SU-DHL-6 (cell line): Measurements from ENCODE around the gene TTC38.

Experiments used
- H2AFZ ChIP-seq: fragments of 200-600 bp; sonication (generic); 2 replicates; pipeline ENCODE4 v1.6.1; 2014; ENCODE audit warnings: low read depth, mild to moderate bottlenecking, moderate library complexity, mixed read lengths, antibody characterized with exemption, low read length; ENCODE audit not compliant: severe bottlenecking
- H3F3A ChIP-seq: fragments of 200-600 bp; shearing (Covaris generic); 2 replicates; pipeline ENCODE4 v1.6.0; 2016; ENCODE audit warnings: antibody characterized with exemption, mild to moderate bottlenecking; ENCODE audit not compliant: insufficient read depth
- H3K27ac ChIP-seq: fragments of 200-600 bp; sonication (generic); 2 replicates; pipeline ENCODE4 v1.5.1; 2016; ENCODE audit warnings: low read depth, mild to moderate bottlenecking, low read length, moderate library complexity, mixed read lengths
- H3K27me3 ChIP-seq: fragments of 200-600 bp; sonication (generic), shearing (Covaris generic); 2 replicates; pipeline ENCODE4 v1.6.0; 2014; ENCODE audit warnings: mild to moderate bottlenecking, low read length
- H3K36me3 ChIP-seq: fragments of 200-600 bp; sonication (generic); 2 replicates; pipeline ENCODE4 v1.6.1; 2014; ENCODE audit warnings: mild to moderate bottlenecking, low read length, mixed read lengths
- H3K4me2 ChIP-seq: fragments of 300-600, 200-600 bp; shearing (Covaris generic), sonication (generic); 2 replicates; pipeline ENCODE4 v1.6.0; 2014; ENCODE audit warnings: low read length, low read depth, mild to moderate bottlenecking; ENCODE audit not compliant: poor library complexity, severe bottlenecking
- H3K4me3 ChIP-seq: fragments of 200-600 bp; sonication (generic); 2 replicates; pipeline ENCODE4 v1.5.1; 2014; ENCODE audit warnings: antibody characterized with exemption, low read length, mild to moderate bottlenecking, mixed read lengths; ENCODE audit not compliant: insufficient read depth, poor library complexity, severe bottlenecking
- H3K79me2 ChIP-seq: fragments of 200-600 bp; sonication (generic); 2 replicates; pipeline ENCODE4 v1.6.1; 2014; ENCODE audit warnings: mild to moderate bottlenecking, low read length, moderate library complexity; ENCODE audit not compliant: insufficient read depth
- H3K9ac ChIP-seq: fragments of 200-600 bp; sonication (generic); 2 replicates; pipeline ENCODE4 v1.7.0; 2014; ENCODE audit warnings: mild to moderate bottlenecking, low read length
- H3K9me2 ChIP-seq: fragments of 200-600 bp; sonication (generic); replicated peaks from 2 replicates; pipeline ENCODE4 v1.6.1; 2014; ENCODE audit warnings: low read length; ENCODE audit not compliant: insufficient read depth
- H3K9me3 ChIP-seq: fragments of 200-600 bp; sonication (generic); 2 replicates; pipeline ENCODE4 v1.6.1; 2014; ENCODE audit warnings: low read length, mixed read lengths; ENCODE audit not compliant: insufficient read depth
- H4K20me1 ChIP-seq: fragments of 200-600 bp; sonication (generic); 2 replicates; pipeline ENCODE4 v1.6.1; 2014; ENCODE audit warnings: low read depth, mild to moderate bottlenecking, antibody characterized with exemption, low read length, moderate library complexity, mixed read lengths
- EZH2phosphoT487 ChIP-seq: fragments of 200-600 bp; sonication (generic), shearing (Covaris generic); conservative IDR thresholded peaks from 2 replicates; pipeline ENCODE4 v1.6.1; 2018; ENCODE audit warnings: mild to moderate bottlenecking, antibody characterized with exemption, low read length, moderate library complexity, mixed read lengths
- TF ChIP-seq, protein P1 (sequence below): fragments of 200-600 bp; sonication (generic); IDR thresholded peaks from one replicate; pipeline ENCODE4 v1.5.1; 2017; ENCODE audit warnings: antibody characterized with exemption, mild to moderate bottlenecking, low read length, moderate library complexity; ENCODE audit not compliant: insufficient read depth, poor library complexity, severe bottlenecking

TTC38 gene

DNA sequence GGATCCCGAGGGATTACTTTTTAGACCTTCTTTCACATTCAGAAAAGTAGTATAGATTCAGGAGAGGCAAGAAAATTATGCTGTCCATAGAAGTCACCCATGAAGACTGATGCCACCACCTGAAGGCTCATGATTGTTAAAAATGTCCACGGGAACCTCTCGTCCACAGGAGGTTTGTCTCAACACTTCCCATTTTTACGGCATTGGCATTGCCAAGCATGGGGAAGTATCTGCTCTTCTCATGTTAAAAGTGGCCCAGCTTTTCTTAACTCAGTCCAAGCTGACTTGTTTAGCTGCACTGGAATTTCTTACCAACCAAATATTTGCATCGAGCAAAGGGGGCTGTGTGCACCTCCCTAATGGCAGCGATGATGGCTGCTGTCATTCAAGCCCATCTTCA lies 27.3 kb upstream of the TTC38 start:
- no peak overlapping the region for H2AFZ ChIP-seq
- no peak for TF ChIP-seq EZH2phosphoT487
- TF ChIP-seq, protein P1, sequence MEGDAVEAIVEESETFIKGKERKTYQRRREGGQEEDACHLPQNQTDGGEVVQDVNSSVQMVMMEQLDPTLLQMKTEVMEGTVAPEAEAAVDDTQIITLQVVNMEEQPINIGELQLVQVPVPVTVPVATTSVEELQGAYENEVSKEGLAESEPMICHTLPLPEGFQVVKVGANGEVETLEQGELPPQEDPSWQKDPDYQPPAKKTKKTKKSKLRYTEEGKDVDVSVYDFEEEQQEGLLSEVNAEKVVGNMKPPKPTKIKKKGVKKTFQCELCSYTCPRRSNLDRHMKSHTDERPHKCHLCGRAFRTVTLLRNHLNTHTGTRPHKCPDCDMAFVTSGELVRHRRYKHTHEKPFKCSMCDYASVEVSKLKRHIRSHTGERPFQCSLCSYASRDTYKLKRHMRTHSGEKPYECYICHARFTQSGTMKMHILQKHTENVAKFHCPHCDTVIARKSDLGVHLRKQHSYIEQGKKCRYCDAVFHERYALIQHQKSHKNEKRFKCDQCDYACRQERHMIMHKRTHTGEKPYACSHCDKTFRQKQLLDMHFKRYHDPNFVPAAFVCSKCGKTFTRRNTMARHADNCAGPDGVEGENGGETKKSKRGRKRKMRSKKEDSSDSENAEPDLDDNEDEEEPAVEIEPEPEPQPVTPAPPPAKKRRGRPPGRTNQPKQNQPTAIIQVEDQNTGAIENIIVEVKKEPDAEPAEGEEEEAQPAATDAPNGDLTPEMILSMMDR: no peak
- no peaks in the 10 kb centered on the region for H3K9me3 ChIP-seq
- no peaks in the 10 kb centered on the region for H3K36me3 ChIP-seq
- H4K20me1 ChIP-seq: no peaks in the 10 kb centered on the region
- H3K27ac ChIP-seq: no peak overlapping the region
- H3F3A ChIP-seq: no peaks in the 10 kb centered on the region
- no peak overlapping the region for H3K9ac ChIP-seq
- H3K79me2 ChIP-seq: no peaks in the 10 kb centered on the region
- no peak overlapping the region for H3K4me2 ChIP-seq
- no peaks in the 10 kb centered on the region for H3K27me3 ChIP-seq
- no peaks in the 10 kb centered on the region for H3K9me2 ChIP-seq
- no peak overlapping the region for H3K4me3 ChIP-seq

DNA sequence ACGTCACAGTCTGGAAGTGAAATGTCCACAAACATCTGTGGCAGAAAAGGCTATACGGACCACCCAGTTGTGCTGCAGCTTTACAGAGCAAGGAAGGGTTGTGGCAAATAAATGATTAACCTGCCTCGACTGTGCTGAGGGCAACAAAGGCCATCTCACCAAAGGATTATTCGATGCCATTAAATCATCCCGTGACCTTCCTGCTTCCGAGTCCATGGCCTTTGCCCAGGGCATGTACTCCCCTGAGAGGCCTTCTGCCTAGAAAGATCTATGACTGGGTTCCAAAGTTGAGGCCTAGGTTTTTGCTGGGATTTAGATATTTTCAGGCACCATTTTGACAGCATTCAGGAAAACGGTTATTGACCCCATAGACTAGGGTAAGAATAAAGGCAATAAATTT lies 26.9 kb upstream of the TTC38 start:
- no peak for TF ChIP-seq EZH2phosphoT487
- TF ChIP-seq, protein P1: no peak
- H3F3A ChIP-seq: no peaks in the 10 kb centered on the region
- H3K27ac ChIP-seq: no peak overlapping the region
- H3K36me3 ChIP-seq: no peaks in the 10 kb centered on the region
- no peak overlapping the region for H2AFZ ChIP-seq
- no peak overlapping the region for H3K4me3 ChIP-seq
- H3K4me2 ChIP-seq: no peak overlapping the region
- H4K20me1 ChIP-seq: no peaks in the 10 kb centered on the region
- no peaks in the 10 kb centered on the region for H3K27me3 ChIP-seq
- H3K9me3 ChIP-seq: no peaks in the 10 kb centered on the region
- no peaks in the 10 kb centered on the region for H3K79me2 ChIP-seq
- no peaks in the 10 kb centered on the region for H3K9me2 ChIP-seq
- no peak overlapping the region for H3K9ac ChIP-seq

DNA sequence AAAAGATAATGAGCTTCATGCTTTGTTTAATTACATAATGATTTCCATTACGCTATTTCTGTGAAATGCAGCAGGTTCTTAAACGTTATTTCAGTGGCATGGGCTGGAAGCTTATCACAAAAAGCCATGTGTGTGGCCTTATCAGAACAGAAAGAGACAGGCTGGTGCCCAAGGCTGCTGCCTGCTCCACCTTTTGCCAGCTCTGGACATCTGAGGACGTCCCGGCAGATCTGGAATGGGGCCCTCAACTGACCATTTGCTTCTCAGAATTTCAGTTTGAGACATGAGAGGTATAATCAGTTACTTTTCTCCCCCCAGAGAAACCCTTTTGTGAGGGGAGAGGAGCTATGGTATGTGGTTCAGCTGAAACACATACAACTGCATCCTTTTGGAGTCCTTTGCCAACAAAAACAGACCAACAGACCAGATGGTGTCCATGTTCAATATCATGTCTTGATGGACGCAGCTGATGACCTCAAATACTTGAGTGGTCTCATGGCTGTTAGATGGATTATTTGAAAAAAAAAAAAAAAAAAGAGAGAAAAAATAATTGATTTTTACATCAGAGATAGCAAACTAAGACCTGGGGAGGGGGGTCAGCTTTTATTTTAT lies 26.3 kb upstream of the TTC38 start:
- H3F3A ChIP-seq: no peaks in the 10 kb centered on the region
- H4K20me1 ChIP-seq: no peaks in the 10 kb centered on the region
- no peak overlapping the region for H3K4me2 ChIP-seq
- H3K27ac ChIP-seq: no peak overlapping the region
- no peak overlapping the region for H3K4me3 ChIP-seq
- H2AFZ ChIP-seq: no peak overlapping the region
- no peaks in the 10 kb centered on the region for H3K9me2 ChIP-seq
- TF ChIP-seq, protein P1: no peak
- no peak for TF ChIP-seq EZH2phosphoT487
- H3K9me3 ChIP-seq: no peaks in the 10 kb centered on the region
- no peaks in the 10 kb centered on the region for H3K36me3 ChIP-seq
- no peaks in the 10 kb centered on the region for H3K79me2 ChIP-seq
- H3K9ac ChIP-seq: no peak overlapping the region
- H3K27me3 ChIP-seq: no peaks in the 10 kb centered on the region
